Stimulated activated naive CD8-positive, alpha-beta T cell treated with anti-CD3 and anti-CD28 coated beads, Interleukin-15, amount 100 ng/mL, for 72 hours (primary cell): ENCODE data around the gene EDDM13.
A peak's percentile ranks its signal among the peaks of the same experiment; 100 is the strongest.
"Not testable (repeated sequence)": the region's sequence is repeated elsewhere in the genome, so short reads cannot be mapped to it uniquely, and the experiment has no call there.

ENCODE experiments used
- ATAC-seq: fragments of 150-1000 bp; cut with Tn5 transposase; 2 replicates; pipeline ENCODE4 v1.10.0; 2021; ENCODE audit warnings: mild to moderate bottlenecking, moderate library complexity
- DNase-seq, 2 donors: peaks; one replicate each; pipeline ENCODE4 v3.0.0; 2021 to 2022
- H3K27ac Mint-ChIP-seq, 2 donors: one replicate each; pipeline ENCODE4 v1.8.0; 2022; ENCODE audit warnings: mild to moderate bottlenecking in 2 of 2, mixed read lengths in 2 of 2, moderate library complexity in 2 of 2
- H3K27me3 Mint-ChIP-seq: one replicate; pipeline ENCODE4 v1.8.0; 2022; ENCODE audit warnings: mixed read lengths
- H3K4me1 Mint-ChIP-seq: one replicate; pipeline ENCODE4 v1.8.0; 2022; ENCODE audit warnings: mild to moderate bottlenecking, mixed read lengths
- H3K4me3 Mint-ChIP-seq, 2 donors: one replicate each; pipeline ENCODE4 v1.8.0; 2022; ENCODE audit warnings: mild to moderate bottlenecking in 2 of 2, mixed read lengths in 2 of 2, moderate library complexity in 1 of 2
- H3K9me3 Mint-ChIP-seq, 2 donors: one replicate each; pipeline ENCODE4 v1.8.0; 2022; ENCODE audit warnings: mixed read lengths in 2 of 2

The EDDM13 gene

GRCh38 chr19:56272161-56272798 lies at the start of gene EDDM13:
Gene EDDM13 (plus strand): TSS chr19:56272748. CDS start chr19:56272835, 87 bp downstream.
- DNase-seq (no peak), ATAC-seq (no peak)
- no peaks in the 10 kb centered on the region for H3K9me3 Mint-ChIP-seq
- H3K27me3 Mint-ChIP-seq: no peaks in the 10 kb centered on the region
- no peak within 1 kb of the TSS for H3K4me3 Mint-ChIP-seq
- H3K4me1 Mint-ChIP-seq: no peaks in the 10 kb centered on the region
- H3K27ac Mint-ChIP-seq: no peak within 1 kb of the TSS

DNA sequence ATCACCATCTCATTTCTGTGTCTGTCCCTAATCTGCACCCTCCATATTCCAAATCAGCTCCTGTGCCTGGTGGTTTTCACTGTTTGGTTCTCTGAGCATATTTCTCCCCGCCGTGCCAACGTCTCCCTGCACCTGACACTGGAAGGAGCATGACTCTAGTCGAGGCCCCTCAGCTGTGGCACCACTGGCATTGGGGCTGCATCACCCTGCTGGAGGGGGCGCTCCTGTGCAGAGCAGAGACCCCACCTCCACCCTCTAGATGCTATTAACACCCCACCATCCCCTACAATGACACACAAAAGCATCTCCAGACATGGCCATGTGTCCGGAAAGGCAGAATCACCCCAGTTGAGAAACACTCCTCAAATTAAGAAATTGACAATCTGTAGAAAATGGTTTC lies 49.6 kb upstream of the EDDM13 start:
- Mint-ChIP-seq H3K27ac (no peak overlapping the region), H3K27me3 (peaks cover 5% of the 10 kb centered on the region), H3K4me1 (peaks cover 3% of the 10 kb centered on the region), H3K4me3 (no peak overlapping the region), H3K9me3 (no peaks in the 10 kb centered on the region)
- ATAC-seq (no peak), DNase-seq (no peak)

GRCh38 chr19:56223481-56223880 lies 49.1 kb upstream of the EDDM13 start:
- Mint-ChIP-seq H3K27me3 (no peaks in the 10 kb centered on the region), H3K27ac (peak overlapping the region in 1 of 2 donors; percentile 66), H3K4me3 (no peak overlapping the region), H3K4me1 (no peaks in the 10 kb centered on the region), H3K9me3 (no peaks in the 10 kb centered on the region)
- no peak for DNase-seq
- no peak for ATAC-seq

GRCh38 chr19:56245121-56245740 lies 27.3 kb upstream of the EDDM13 start:
- Mint-ChIP-seq H3K9me3 (no peaks in the 10 kb centered on the region), H3K27me3 (no peaks in the 10 kb centered on the region), H3K4me1 (no peaks in the 10 kb centered on the region), H3K27ac (no peak overlapping the region), H3K4me3 (no peak overlapping the region)
- ATAC-seq (no peak), DNase-seq (no peak)

DNA sequence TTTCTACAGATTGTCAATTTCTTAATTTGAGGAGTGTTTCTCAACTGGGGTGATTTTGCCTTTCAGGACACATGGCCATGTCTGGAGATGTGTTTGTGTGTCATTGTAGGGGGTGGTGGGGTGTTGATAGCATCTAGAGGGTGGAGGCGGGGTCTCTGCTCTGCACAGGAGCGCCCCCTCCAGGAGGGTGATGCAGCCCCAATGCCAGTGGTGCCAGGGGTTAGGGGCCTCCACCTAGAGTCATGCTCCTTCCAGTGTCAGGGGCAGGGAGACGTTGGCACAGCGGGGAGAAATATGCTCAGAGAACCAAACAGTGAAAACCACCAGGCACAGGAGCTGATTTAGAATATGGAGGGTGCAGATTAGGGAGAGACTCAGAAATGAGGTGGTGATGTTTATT lies 26.8 kb upstream of the EDDM13 start:
- not testable (repeated sequence) for ATAC-seq, H3K4me3 Mint-ChIP-seq, DNase-seq, H3K4me1 Mint-ChIP-seq, H3K9me3 Mint-ChIP-seq, H3K27me3 Mint-ChIP-seq
- H3K27ac Mint-ChIP-seq: peak overlapping the region in 1 of 2 donors; percentile 84

GRCh38 chr19:56248736-56249338 lies 23.7 kb upstream of the EDDM13 start:
- H3K9me3 Mint-ChIP-seq, H3K27ac Mint-ChIP-seq, H3K4me3 Mint-ChIP-seq, H3K27me3 Mint-ChIP-seq, ATAC-seq, H3K4me1 Mint-ChIP-seq, DNase-seq: not testable (repeated sequence)

- Mint-ChIP-seq H3K9me3 (peaks cover 9% of the 10 kb centered on the region in 2 donors), H3K27me3 (no peaks in the 10 kb centered on the region), H3K4me1 (peaks cover 8% of the 10 kb centered on the region), H3K4me3 (no peak overlapping the region), H3K27ac (peak overlapping the region in 1 of 2 donors; percentile 84)
- DNase-seq (peak; percentile 79 to 82), ATAC-seq (peak; percentile 77)
Measured at GRCh38 chr19:56252699-56253422, 19.7 kb upstream of the EDDM13 start.

GRCh38 chr19:56253737-56254136 lies 18.8 kb upstream of the EDDM13 start:
- no peak overlapping the region for H3K27ac Mint-ChIP-seq
- peaks cover 8% of the 10 kb centered on the region for H3K4me1 Mint-ChIP-seq
- ATAC-seq: no peak
- H3K9me3 Mint-ChIP-seq: peaks cover 9% of the 10 kb centered on the region in 2 donors
- DNase-seq: no peak
- H3K27me3 Mint-ChIP-seq: no peaks in the 10 kb centered on the region
- no peak overlapping the region for H3K4me3 Mint-ChIP-seq

DNA sequence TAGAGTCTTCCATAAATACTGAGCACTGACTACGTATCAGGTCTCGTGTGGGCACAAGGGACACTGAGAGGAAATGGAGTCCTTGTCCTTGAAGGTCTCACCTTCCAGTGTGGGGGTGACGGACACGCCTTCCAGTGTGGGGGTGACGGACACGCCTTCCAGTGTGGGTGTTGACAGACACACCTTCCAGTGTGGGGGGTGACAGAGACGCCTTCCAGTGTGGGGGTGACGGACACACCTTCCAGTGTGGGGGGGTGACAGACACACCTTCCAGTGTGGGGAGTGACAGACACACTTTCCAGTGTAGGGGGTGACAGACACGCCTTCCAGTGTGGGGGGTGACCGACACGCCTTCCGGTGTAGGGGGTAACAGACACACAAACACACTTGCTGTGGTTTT lies 14.3 kb upstream of the EDDM13 start:
- no peak overlapping the region for H3K4me3 Mint-ChIP-seq
- no peak overlapping the region for H3K27ac Mint-ChIP-seq
- no peaks in the 10 kb centered on the region for H3K4me1 Mint-ChIP-seq
- DNase-seq (no peak), ATAC-seq (no peak)
- no peaks in the 10 kb centered on the region for H3K27me3 Mint-ChIP-seq
- H3K9me3 Mint-ChIP-seq: no peaks in the 10 kb centered on the region

- H3K4me3 Mint-ChIP-seq: no peak overlapping the region
- H3K27me3 Mint-ChIP-seq: no peaks in the 10 kb centered on the region
- ATAC-seq (no peak), DNase-seq (no peak)
- H3K4me1 Mint-ChIP-seq: no peaks in the 10 kb centered on the region
- no peaks in the 10 kb centered on the region for H3K9me3 Mint-ChIP-seq
- H3K27ac Mint-ChIP-seq: no peak overlapping the region
Measured at GRCh38 chr19:56261145-56261544, 11.4 kb upstream of the EDDM13 start.

DNA sequence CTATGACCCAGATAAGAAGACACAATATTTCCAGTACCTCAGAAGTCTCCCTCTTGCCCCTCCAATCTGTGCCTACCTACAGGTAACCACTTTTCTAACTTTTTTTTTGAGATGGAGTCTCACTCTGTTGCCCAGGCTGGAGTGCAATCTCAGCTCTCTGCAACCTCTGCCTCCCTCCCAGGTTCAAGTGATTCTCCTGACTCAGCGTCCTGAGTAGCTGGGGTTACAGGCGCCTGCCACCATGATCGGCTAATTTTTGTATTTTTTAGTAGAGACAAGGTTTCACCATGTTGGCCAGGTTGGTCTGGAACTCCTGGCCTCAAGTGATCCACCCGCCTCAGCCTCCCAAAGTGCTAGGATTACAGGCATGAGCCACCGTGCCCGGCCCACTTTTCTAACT lies 10.6 kb upstream of the EDDM13 start:
- H3K4me1 Mint-ChIP-seq, H3K9me3 Mint-ChIP-seq, H3K4me3 Mint-ChIP-seq, DNase-seq, H3K27me3 Mint-ChIP-seq, ATAC-seq: not testable (repeated sequence)
- peak overlapping the region in 1 of 2 donors; percentile 67 for H3K27ac Mint-ChIP-seq

DNA sequence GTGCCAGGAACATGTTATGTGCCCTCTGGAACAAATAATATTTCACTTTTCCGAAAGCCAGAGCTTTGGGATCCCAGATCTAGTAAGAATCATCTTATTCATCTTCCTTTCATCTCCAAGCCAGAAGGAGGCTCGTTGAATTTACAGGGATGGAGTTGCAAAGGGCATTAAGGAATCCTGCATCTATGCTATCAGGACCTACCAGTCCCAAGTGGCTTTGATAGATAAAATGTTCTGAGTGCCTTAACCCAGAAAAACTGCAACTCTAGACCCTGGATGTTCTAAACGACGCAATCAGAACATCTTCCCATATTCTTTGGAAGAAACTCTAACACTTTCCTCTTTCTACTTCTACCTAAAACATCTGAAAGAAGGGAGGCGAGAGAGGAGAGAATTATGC lies 9.2 kb upstream of the EDDM13 start:
- Mint-ChIP-seq H3K4me1 (no peaks in the 10 kb centered on the region), H3K9me3 (no peaks in the 10 kb centered on the region), H3K27me3 (no peaks in the 10 kb centered on the region), H3K4me3 (no peak overlapping the region), H3K27ac (no peak overlapping the region)
- no peak for ATAC-seq
- DNase-seq: no peak

GRCh38 chr19:56266051-56266450 lies 6.5 kb upstream of the EDDM13 start:
- H3K9me3 Mint-ChIP-seq: no peaks in the 10 kb centered on the region
- no peaks in the 10 kb centered on the region for H3K27me3 Mint-ChIP-seq
- ATAC-seq (no peak), DNase-seq (no peak)
- no peak overlapping the region for H3K4me3 Mint-ChIP-seq
- H3K4me1 Mint-ChIP-seq: no peaks in the 10 kb centered on the region
- no peak overlapping the region for H3K27ac Mint-ChIP-seq

GRCh38 chr19:56269348-56269747 lies 3.2 kb upstream of the EDDM13 start:
- Mint-ChIP-seq H3K27ac (no peak overlapping the region), H3K9me3 (no peaks in the 10 kb centered on the region), H3K4me1 (no peaks in the 10 kb centered on the region), H3K4me3 (no peak overlapping the region), H3K27me3 (no peaks in the 10 kb centered on the region)
- DNase-seq (no peak), ATAC-seq (no peak)

DNA sequence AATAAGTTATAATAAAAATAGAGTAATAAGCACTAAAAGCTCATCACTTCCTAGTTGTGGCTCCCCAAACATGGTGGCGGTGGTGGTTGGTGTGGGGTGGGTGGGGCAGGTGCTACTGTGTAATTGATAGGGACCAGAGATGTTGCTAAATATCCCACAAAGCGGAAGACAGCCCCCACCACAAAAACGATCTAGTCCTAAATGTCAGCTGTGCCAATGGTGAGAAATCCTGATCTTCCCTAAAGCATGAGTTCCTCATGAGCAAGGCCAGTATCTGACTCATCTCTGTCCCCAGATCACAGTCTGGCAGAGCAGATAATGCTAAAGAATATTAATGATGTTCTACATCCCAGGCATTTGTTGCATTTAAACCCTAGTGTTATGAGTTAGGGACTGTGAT lies 1.9 kb upstream of the EDDM13 start:
- DNase-seq (no peak), ATAC-seq (no peak)
- no peak overlapping the region for H3K4me3 Mint-ChIP-seq
- no peaks in the 10 kb centered on the region for H3K27me3 Mint-ChIP-seq
- H3K9me3 Mint-ChIP-seq: no peaks in the 10 kb centered on the region
- H3K27ac Mint-ChIP-seq: no peak overlapping the region
- no peaks in the 10 kb centered on the region for H3K4me1 Mint-ChIP-seq

GRCh38 chr19:56271151-56271550 lies 1.4 kb upstream of the EDDM13 start:
- H3K9me3 Mint-ChIP-seq: no peaks in the 10 kb centered on the region
- H3K4me1 Mint-ChIP-seq: no peaks in the 10 kb centered on the region
- H3K27ac Mint-ChIP-seq: no peak overlapping the region
- H3K27me3 Mint-ChIP-seq: no peaks in the 10 kb centered on the region
- ATAC-seq (no peak), DNase-seq (no peak)
- H3K4me3 Mint-ChIP-seq: no peak overlapping the region
